OCI-LY1 (cell line): ENCODE data around the gene ATP8B3.

Experiments
- H2AFZ ChIP-seq: fragments of 200-600 bp; sonication (generic), shearing (Covaris generic); 2 replicates; pipeline ENCODE4 v1.6.0; 2014; ENCODE audit warnings: antibody characterized with exemption, mild to moderate bottlenecking, low read length
- H3F3A ChIP-seq: fragments of 200-600 bp; sonication (generic), shearing (Covaris generic); 2 replicates; pipeline ENCODE4 v1.6.0; 2014; ENCODE audit warnings: mild to moderate bottlenecking, antibody characterized with exemption, low read length, moderate library complexity; ENCODE audit not compliant: insufficient read depth
- H3K27ac ChIP-seq: fragments of 200-600 bp; sonication (generic); 2 replicates; pipeline ENCODE4 v1.5.1; 2014; ENCODE audit warnings: low read length, mixed run types, mild to moderate bottlenecking, low read depth; ENCODE audit not compliant: poor library complexity, severe bottlenecking
- H3K27me3 ChIP-seq: fragments of 200-600 bp; sonication (generic); 2 replicates; pipeline ENCODE4 v1.6.0; 2014; ENCODE audit warnings: antibody characterized with exemption, mild to moderate bottlenecking, low read length, moderate library complexity; ENCODE audit not compliant: insufficient read depth
- H3K36me3 ChIP-seq: fragments of 200-600 bp; sonication (generic); 2 replicates; pipeline ENCODE4 v1.6.1; 2014; ENCODE audit warnings: mild to moderate bottlenecking, antibody characterized with exemption, low read length, moderate library complexity, mixed read lengths; ENCODE audit not compliant: insufficient read depth
- H3K4me1 ChIP-seq: fragments of 200-600 bp; sonication (generic); 2 replicates; pipeline ENCODE4 v1.5.1; 2014; ENCODE audit warnings: mild to moderate bottlenecking, low read length, moderate library complexity; ENCODE audit not compliant: insufficient read depth, severe bottlenecking
- H3K4me2 ChIP-seq: fragments of 200-600 bp; sonication (generic), shearing (Covaris generic); 2 replicates; pipeline ENCODE4 v1.6.1; 2014; ENCODE audit warnings: low read length
- H3K4me3 ChIP-seq: fragments of 200-600 bp; sonication (generic); 2 replicates; pipeline ENCODE4 v1.5.1; 2014; ENCODE audit warnings: low read length, low read depth, mild to moderate bottlenecking, mixed read lengths; ENCODE audit not compliant: poor library complexity, severe bottlenecking
- H3K79me2 ChIP-seq: fragments of 200-600 bp; shearing (Covaris generic); 2 replicates; pipeline ENCODE4 v1.6.1; 2016; ENCODE audit warnings: mixed run types, low read length, mixed read lengths; ENCODE audit not compliant: insufficient read depth
- H3K9ac ChIP-seq: fragments of 200-600 bp; sonication (generic), shearing (Covaris generic); 2 replicates; pipeline ENCODE4 v1.6.1; 2014; ENCODE audit warnings: mild to moderate bottlenecking, low read length, mixed read lengths
- H3K9me2 ChIP-seq: fragments of 200-600 bp; sonication (generic), shearing (Covaris generic); 2 replicates; pipeline ENCODE4 v1.6.1; 2014; ENCODE audit warnings: low read depth, mild to moderate bottlenecking, low read length, mixed read lengths
- H3K9me3 ChIP-seq: fragments of 200-600 bp; shearing (Covaris generic); 2 replicates; pipeline ENCODE4 v1.6.1; 2014; ENCODE audit warnings: low read length, mixed read lengths
- H4K20me1 ChIP-seq: fragments of 200-600 bp; sonication (generic), shearing (Covaris generic); 2 replicates; pipeline ENCODE4 v1.6.0; 2016; ENCODE audit warnings: mild to moderate bottlenecking, low read length; ENCODE audit not compliant: insufficient read depth
- CTCF ChIP-seq: fragments of 200-600 bp; sonication (generic), shearing (Covaris generic); IDR thresholded peaks from 2 replicates; pipeline ENCODE4 v1.5.1; 2017; ENCODE audit warnings: mild to moderate bottlenecking, antibody characterized with exemption, low read length, moderate library complexity, mixed read lengths
- EZH2 ChIP-seq: fragments of 200-600 bp; sonication (generic), shearing (Covaris generic); IDR thresholded peaks from 2 replicates; pipeline ENCODE4 v1.8.0; 2017; ENCODE audit warnings: borderline replicate concordance, mixed run types, mild to moderate bottlenecking, antibody characterized with exemption, low read length, moderate library complexity, mixed read lengths

The ATP8B3 gene

DNA sequence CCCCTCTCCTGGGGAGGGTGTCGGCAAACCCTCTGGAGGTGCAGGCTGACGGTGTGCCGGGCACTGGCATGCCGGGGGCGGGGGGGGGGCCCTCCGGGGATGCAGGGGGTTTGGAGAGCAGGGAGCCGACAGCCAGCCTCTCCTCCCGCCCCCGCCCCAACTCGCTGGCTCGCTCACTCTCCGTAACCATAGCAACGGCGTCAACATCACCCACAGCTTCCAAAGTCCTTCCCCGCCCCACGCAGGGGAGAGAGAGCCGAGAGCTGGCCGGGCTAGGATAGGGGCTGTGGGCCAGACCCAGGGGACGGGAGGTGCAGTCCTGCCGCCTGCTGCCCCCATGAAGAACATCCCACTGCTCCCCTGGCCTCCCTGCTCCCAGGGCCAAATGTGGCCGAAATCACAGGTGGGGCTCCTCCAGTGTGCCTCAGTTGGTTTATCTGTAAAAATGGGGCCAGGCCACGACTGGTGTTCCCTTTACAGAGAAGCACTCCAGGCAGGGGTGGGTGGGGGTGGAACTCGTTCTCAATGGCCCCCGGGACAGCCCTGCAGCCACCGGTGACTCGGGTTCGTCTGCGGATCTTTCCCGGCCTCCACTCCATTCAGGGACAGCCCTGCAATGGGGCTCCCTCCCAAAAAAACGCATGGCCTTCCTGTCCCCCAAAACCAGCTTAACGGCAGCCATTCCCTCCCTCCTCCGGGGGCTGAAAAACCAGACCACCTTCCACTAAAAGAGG is 48.1 kb upstream of the ATP8B3 start:
- Histone ChIP-seq H3K36me3 (no peaks in the 10 kb centered on the region), H3K79me2 (peaks cover 6% of the 10 kb centered on the region), H3F3A (no peaks in the 10 kb centered on the region), H2AFZ (no peak overlapping the region), H3K4me3 (peak overlapping the region; percentile 69), H3K27me3 (peaks cover 6% of the 10 kb centered on the region; the same call in 1 of the 2 replicates), H3K9ac (no peak overlapping the region; the same call in 1 of the 2 replicates), H3K9me3 (no peaks in the 10 kb centered on the region), H3K27ac (no peak overlapping the region), H4K20me1 (no peaks in the 10 kb centered on the region), H3K9me2 (no peaks in the 10 kb centered on the region), H3K4me2 (peak overlapping the region; percentile 77), H3K4me1 (peaks cover 58% of the 10 kb centered on the region)
- TF ChIP-seq EZH2 (no peak), CTCF (no peak)

DNA sequence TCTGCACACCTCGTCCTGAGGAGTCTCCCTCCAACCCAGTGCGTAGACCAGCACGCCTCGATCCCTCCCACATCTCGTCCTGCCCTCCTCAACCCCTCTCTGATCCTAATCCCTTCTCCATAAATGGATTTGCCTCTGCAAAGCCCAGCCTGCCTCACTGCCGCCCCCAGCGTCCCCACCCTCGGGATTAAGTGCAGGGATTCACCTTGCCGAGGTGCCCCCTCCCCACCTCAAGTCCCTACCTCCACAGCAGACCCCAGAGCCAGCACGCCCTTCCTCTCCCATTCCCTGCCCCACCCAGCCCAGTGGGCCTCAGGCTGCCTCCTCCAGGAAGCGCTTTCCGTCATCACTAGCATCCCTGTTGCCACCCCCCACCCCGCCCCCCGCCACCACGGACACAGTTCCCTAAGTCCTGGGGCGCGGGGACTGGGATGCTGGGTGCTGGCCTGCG is 47.3 kb upstream of the ATP8B3 start:
- no peaks in the 10 kb centered on the region for H3K9me2 ChIP-seq
- H3K79me2 ChIP-seq, result peaks cover 6% of the 10 kb centered on the region
- no peaks in the 10 kb centered on the region for H3K36me3 ChIP-seq
- no peak overlapping the region for H3K9ac ChIP-seq
- no peak overlapping the region for H3K4me2 ChIP-seq
- H3K4me1 ChIP-seq, result peaks cover 61% of the 10 kb centered on the region
- H3F3A ChIP-seq, result no peaks in the 10 kb centered on the region
- H3K27me3 ChIP-seq, result peaks cover 6% of the 10 kb centered on the region; the same call in 1 of the 2 replicates
- H2AFZ ChIP-seq, result no peak overlapping the region
- no peak overlapping the region for H3K4me3 ChIP-seq
- no peak overlapping the region for H3K27ac ChIP-seq
- H4K20me1 ChIP-seq, result no peaks in the 10 kb centered on the region
- no peak for TF ChIP-seq EZH2
- no peak for TF ChIP-seq CTCF
- no peaks in the 10 kb centered on the region for H3K9me3 ChIP-seq

- no peaks in the 10 kb centered on the region for H3F3A ChIP-seq
- no peak overlapping the region for H3K4me2 ChIP-seq
- peak overlapping the region; percentile 6 for H3K27ac ChIP-seq
- peaks cover 6% of the 10 kb centered on the region; the same call in 1 of the 2 replicates for H3K27me3 ChIP-seq
- no peaks in the 10 kb centered on the region for H3K9me2 ChIP-seq
- H2AFZ ChIP-seq, result no peak overlapping the region
- H3K4me3 ChIP-seq, result no peak overlapping the region
- no peaks in the 10 kb centered on the region for H4K20me1 ChIP-seq
- H3K4me1 ChIP-seq, result peaks cover 67% of the 10 kb centered on the region
- no peaks in the 10 kb centered on the region for H3K9me3 ChIP-seq
- H3K36me3 ChIP-seq, result no peaks in the 10 kb centered on the region
- no peak overlapping the region for H3K9ac ChIP-seq
- TF ChIP-seq EZH2 (no peak), CTCF (no peak)
- H3K79me2 ChIP-seq, result peaks cover 6% of the 10 kb centered on the region
These were observed 46.5 kb upstream of the ATP8B3 start for GRCh38 chr19:1858412-1859081.
